GM12878 (cell line): ENCODE results near the gene SERPINE1. TPM values are rescaled to one million over a fixed set of nuclear protein-coding genes. Genes with fewer than 3 reads are reported as not detected.

Experiments used
- ATAC-seq: fragments of 200-7000 bp; cut with Tn5 transposase; 3 replicates; pipeline ENCODE4 v1.9.1; 2020; ENCODE audit warnings: mild to moderate bottlenecking, moderate library complexity
- BruUV-seq: library from RNA; stranded (reverse); fragments of 400-500 nt; replicated peaks from 2 replicates; lab custom pipeline; 2021; lab: Mats Ljungman, UMichigan
- CTCF ChIA-PET: fragments of 300-600 bp; sonication (Branson Sonifier 250); formaldehyde crosslinking; extraction: SDS; loops from one replicate; lab custom pipeline; 2021; ENCODE audit warnings: inconsistent platforms; lab: Yijun Ruan, JAX
- POLR2A ChIA-PET: fragments of 350-600 bp; formaldehyde crosslinking; extraction: SDS; loops from one replicate; lab custom pipeline; 2021; ENCODE audit warnings: inconsistent platforms; lab: Charles Lee
- RAD21 ChIA-PET: fragments of 300-600 bp; sonication (Branson Sonifier 250); formaldehyde crosslinking; loops from one replicate; lab custom pipeline; 2023; ENCODE audit warnings: antibody characterized with exemption; ENCODE audit not compliant: unreplicated experiment; lab: Charles Lee
- SMC1A ChIA-PET: fragments of 300-600 bp; sonication (Branson Sonifier 250); formaldehyde crosslinking; loops from one replicate; lab custom pipeline; 2023; ENCODE audit not compliant: unreplicated experiment, uncharacterized antibody; lab: Charles Lee
- DNase-seq: peaks from one replicate; pipeline ENCODE4 v3.0.0-alpha.2; 2011; ENCODE audit warnings: low read depth, low spot score
- FAIRE-seq: peaks from 3 replicates; lab custom pipeline; 2011; peaks lifted over from hg19 to GRCh38; lab: Jason Lieb, UNC
- H2AFZ ChIP-seq: 2 replicates; pipeline ENCODE4 v1.6.0; 2011; ENCODE audit warnings: low read depth, low read length, control low read depth; ENCODE audit not compliant: control insufficient read depth
- H3K27ac ChIP-seq: 2 replicates; pipeline ENCODE4 v1.5.1; 2011; ENCODE audit warnings: control low read depth; ENCODE audit not compliant: control insufficient read depth, insufficient read depth
- H3K27me3 ChIP-seq, 2 experiments: replicated peaks in 1 of 2; 2 replicates each; pipeline versions ENCODE4 v1.6.0 to v1.6.1; 2011; ENCODE audit warnings: low read length in 1 of 2; ENCODE audit not compliant: control insufficient read depth in 2 of 2, insufficient read depth in 2 of 2
- H3K36me3 ChIP-seq, 2 experiments: 2 replicates each; pipeline ENCODE4 v1.5.1; 2011; ENCODE audit warnings: low read length in 1 of 2; ENCODE audit not compliant: control insufficient read depth in 2 of 2, insufficient read depth in 2 of 2
- H3K4me1 ChIP-seq: 2 replicates; pipeline ENCODE4 v1.6.1; 2011; ENCODE audit warnings: mild to moderate bottlenecking, low read length, moderate library complexity, mixed read lengths; ENCODE audit not compliant: control insufficient read depth, insufficient read depth
- H3K4me2 ChIP-seq: 2 replicates; pipeline ENCODE4 v1.6.0; 2011; ENCODE audit warnings: control low read depth; ENCODE audit not compliant: control insufficient read depth, insufficient read depth
- H3K4me3 ChIP-seq: fragments of 200-600 bp; sonication (generic); 2 replicates; pipeline ENCODE4 v1.5.1; 2016
- H3K79me2 ChIP-seq: 2 replicates; pipeline ENCODE4 v1.6.0; 2011; ENCODE audit warnings: low read length; ENCODE audit not compliant: control insufficient read depth, insufficient read depth
- H3K9ac ChIP-seq: 2 replicates; pipeline ENCODE4 v1.8.0; 2011; ENCODE audit warnings: low read length, control low read depth, mixed read lengths; ENCODE audit not compliant: control insufficient read depth, insufficient read depth
- H3K9me3 ChIP-seq: replicated peaks from 3 replicates; pipeline ENCODE4 v1.5.1; 2011; ENCODE audit warnings: mild to moderate bottlenecking, low read length; ENCODE audit not compliant: control insufficient read depth, insufficient read depth
- H4K20me1 ChIP-seq: 2 replicates; pipeline ENCODE4 v1.6.0; 2011; ENCODE audit not compliant: control insufficient read depth, insufficient read depth
- ASH2L ChIP-seq: fragments of 300-600, 200-600 bp; sonication (generic); IDR thresholded peaks from 2 replicates; pipeline ENCODE4 v1.6.1; 2017; ENCODE audit warnings: low read depth, mild to moderate bottlenecking, borderline replicate concordance
- BACH1 ChIP-seq: fragments of 450-650 bp; IDR thresholded peaks from 2 replicates; pipeline ENCODE4 v1.6.1; 2017; ENCODE audit warnings: mild to moderate bottlenecking, borderline replicate concordance
- HDAC6 ChIP-seq: fragments of 200-600 bp; sonication (generic); IDR thresholded peaks from one replicate; pipeline ENCODE4 v1.8.0; 2017; ENCODE audit warnings: antibody characterized with exemption; ENCODE audit not compliant: unreplicated experiment
- KLF5 ChIP-seq: fragments of 450-650 bp; IDR thresholded peaks from 2 replicates; pipeline ENCODE4 v1.6.1; 2014; ENCODE audit warnings: mild to moderate bottlenecking; ENCODE audit not compliant: partially characterized antibody
- LARP7 ChIP-seq: fragments of 450-650 bp; IDR thresholded peaks from 2 replicates; pipeline ENCODE4 v1.6.1; 2017; ENCODE audit warnings: mild to moderate bottlenecking
- PAX5 ChIP-seq: IDR thresholded peaks from 2 replicates; pipeline ENCODE4 v1.6.1; 2011; ENCODE audit warnings: low read depth, low read length, borderline replicate concordance
- POLR2A ChIP-seq: IDR thresholded peaks from 2 replicates; pipeline ENCODE4 v1.6.1; 2011; ENCODE audit warnings: low read depth, mild to moderate bottlenecking, low read length
- RCOR1 ChIP-seq: conservative IDR thresholded peaks from 2 replicates; pipeline ENCODE4 v1.6.1; 2012; ENCODE audit warnings: low read depth, low read length, improper control_type of control experiment
- SMAD1 ChIP-seq: fragments of 450-650 bp; IDR thresholded peaks from 2 replicates; pipeline ENCODE4 v1.6.1; 2018; ENCODE audit warnings: mild to moderate bottlenecking, low read depth; ENCODE audit not compliant: partially characterized antibody
- WGBS: methylation state at CpG from one replicate; pipeline ENCODE4 v1.1.6; 2016; ENCODE audit warnings: low lambda C conversion rate; ENCODE audit not compliant: insufficient replicate concordance, insufficient coverage; ENCODE audit errors: missing lambda C conversion rate; 5-methylcytosine and 5-hydroxymethylcytosine counted together
- in situ Hi-C: fragments of 300-500 bp; cut with MboI; formaldehyde crosslinking; loops from 9 replicates; pipeline ENCODE4 v1.14.3; 2018; ENCODE audit warnings: mixed read lengths
- intact Hi-C: fragments of 100-400 bp; cut with micrococcal nuclease; formaldehyde crosslinking; loops from one replicate; pipeline ENCODE4 v1.14.2; 2022; ENCODE audit not compliant: unreplicated experiment
- polyA plus RNA-seq, 11 experiments: library from polyadenylated mRNA; depleted of rRNA in 4 of 11; unstranded in 6 of 11; stranded (reverse) in 5 of 11; fragments of >200 nt; fragmentation: Nextera tagmentation in 4 of 11; fragmentation: Illumina TruSeq in 1 of 11; extraction: Ambion mirVana in 4 of 11; extraction: Trizol in 1 of 11; gene quantifications; 1 replicate in 1 of 11; 2 replicates in 10 of 11; pipeline versions ENCODE4 v1.2.1 to v1.2.3, GENCODE V29; 2011 to 2016; ENCODE audit warnings: inconsistent platforms in 2 of 11, missing spikeins in 2 of 11, low read depth in 1 of 11
- total RNA-seq, 4 experiments: library from RNA; depleted of rRNA in 3 of 4; stranded (reverse); fragments of >200 nt in 3 of 4; fragmentation: Illumina TruSeq in 1 of 4; extraction: Trizol in 1 of 4; gene quantifications; 2 replicates each; pipeline versions ENCODE4 v1.2.1 to v1.2.3, GENCODE V29; 2013 to 2021

The SERPINE1 gene
- total and polyA plus RNA-seq, 10 of the 15 experiments (the other 5 are each of a cell fraction or from before 2014, with no cell fraction given) = 0.20 to 2.4 (median 0.44) TPM

- Histone ChIP-seq H3K4me1 (no peaks in the 10 kb centered on the region), H3K27ac (no peak overlapping the region), H3K9me3 (no peaks in the 10 kb centered on the region), H3K9ac (no peak overlapping the region), H3K4me2 (no peak overlapping the region), H2AFZ (no peak overlapping the region), H3K27me3 (no peaks in the 10 kb centered on the region), H3K79me2 (no peaks in the 10 kb centered on the region), H3K36me3 (no peaks in the 10 kb centered on the region), H3K4me3 (no peak overlapping the region), H4K20me1 (0 out of 2 replicates have a peak, but pooled peaks cover 3% of the 10 kb centered on the region)
- WGBS = 84% methylated on average over 4 of the region's 4 CpGs
- SMC1A ChIA-PET = interaction anchor here (1.7 kb wide), 1 partner anchor 47 kb away, joined by 5 read pairs; no protein-coding TSS in a partner anchor
- no peak for TF ChIP-seq PAX5
- TF ChIP-seq KLF5 = no peak
- TF ChIP-seq POLR2A = no peak
- TF ChIP-seq ASH2L = no peak
- no peak for TF ChIP-seq LARP7
- no peak for TF ChIP-seq SMAD1
- FAIRE-seq = no peak
- RAD21 ChIA-PET = no interaction called here
- POLR2A ChIA-PET = interaction anchor here (0.5 kb wide), 1 partner anchor 42 kb away, joined by 3 read pairs; no protein-coding TSS in a partner anchor
- BruUV-seq = no TSS peak
- DNase-seq = no peak
- intact Hi-C loops (loop anchor here (5.0 kb wide), 1 partner anchor 95 kb away; no protein-coding TSS in a partner anchor), in situ Hi-C loops (no loop called here)
- CTCF ChIA-PET = no interaction called here
- no peak for ATAC-seq
Measured at GRCh38 chr7:101097561-101097960, 29.3 kb upstream of the SERPINE1 start.

- no TSS peak for BruUV-seq
- CTCF ChIA-PET = interaction anchor here (0.8 to 1.4 kb wide), 2 partner anchors 23 to 144 kb away, joined by 4 read pairs; no protein-coding TSS in a partner anchor
Measured at GRCh38 chr7:101099969-101100781, 26.7 kb upstream of the SERPINE1 start.

More at GRCh38 chr7:101099969-101100781, 26.7 kb upstream of the SERPINE1 start:
- no peak for DNase-seq
- SMC1A ChIA-PET = interaction anchor here (0.6 to 1.6 kb wide), 2 partner anchors 12 to 21 kb away, joined by 3 read pairs; no protein-coding TSS in a partner anchor
- Histone ChIP-seq H3K4me2 (no peak overlapping the region), H3K4me1 (no peaks in the 10 kb centered on the region), H3K27ac (no peak overlapping the region), H3K9me3 (no peaks in the 10 kb centered on the region), H4K20me1 (no peaks in the 10 kb centered on the region), H3K79me2 (no peaks in the 10 kb centered on the region), H2AFZ (no peak overlapping the region), H3K27me3 (no peaks in the 10 kb centered on the region), H3K9ac (no peak overlapping the region), H3K4me3 (no peak overlapping the region), H3K36me3 (no peaks in the 10 kb centered on the region)
- RAD21 ChIA-PET = no interaction called here
- in situ Hi-C loops = no loop called here
- ATAC-seq = peak; percentile 74
- POLR2A ChIA-PET = interaction anchor here (0.6 kb wide), 2 partner anchors 35 to 206 kb away, joined by 3 to 4 read pairs; no protein-coding TSS in a partner anchor
- WGBS = 25% methylated on average over 24 of the region's 26 CpGs
- no peak for FAIRE-seq
- intact Hi-C loops = loop anchor here (5.0 kb wide), 1 partner anchor 92 kb away; no protein-coding TSS in a partner anchor
- TF ChIP-seq HDAC6 (no peak), RCOR1 (no peak), BACH1 (peak; percentile 99)
